GM19372 (cell line): Measurements from ENCODE around the gene ATP2A1.
"Not testable (repeated sequence)": the region's sequence is repeated elsewhere in the genome, so short reads cannot be mapped to it uniquely, and the experiment has no call there.

Experiments used
- ATAC-seq: cut with Tn5 transposase; IDR thresholded peaks from one replicate; pipeline ENCODE4 v1.9.1; 2021; ENCODE audit warnings: mild to moderate bottlenecking, low read depth, moderate library complexity; ENCODE audit not compliant: unreplicated experiment

ATP2A1 gene

DNA sequence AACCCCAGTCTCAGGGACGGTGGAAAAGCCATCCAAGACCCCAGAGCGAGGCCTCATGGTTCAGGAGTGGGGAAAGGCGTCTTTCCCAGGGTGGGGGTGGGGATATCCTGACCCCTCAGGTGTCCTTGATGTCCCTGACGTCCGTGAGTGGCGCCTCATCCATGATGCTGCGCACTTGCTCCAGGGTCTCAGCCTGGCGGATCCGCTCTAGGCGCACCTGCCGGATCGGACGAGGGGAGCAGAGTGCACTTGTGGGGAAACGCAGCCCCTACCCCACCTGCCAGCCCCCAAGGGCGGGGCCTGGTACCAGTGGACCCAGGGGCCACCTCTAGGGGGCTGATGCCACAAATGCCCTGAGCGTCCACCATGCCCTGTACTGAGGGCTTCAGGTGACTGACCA lies 26.5 kb downstream of the ATP2A1 start:
- ATAC-seq: no peak

DNA sequence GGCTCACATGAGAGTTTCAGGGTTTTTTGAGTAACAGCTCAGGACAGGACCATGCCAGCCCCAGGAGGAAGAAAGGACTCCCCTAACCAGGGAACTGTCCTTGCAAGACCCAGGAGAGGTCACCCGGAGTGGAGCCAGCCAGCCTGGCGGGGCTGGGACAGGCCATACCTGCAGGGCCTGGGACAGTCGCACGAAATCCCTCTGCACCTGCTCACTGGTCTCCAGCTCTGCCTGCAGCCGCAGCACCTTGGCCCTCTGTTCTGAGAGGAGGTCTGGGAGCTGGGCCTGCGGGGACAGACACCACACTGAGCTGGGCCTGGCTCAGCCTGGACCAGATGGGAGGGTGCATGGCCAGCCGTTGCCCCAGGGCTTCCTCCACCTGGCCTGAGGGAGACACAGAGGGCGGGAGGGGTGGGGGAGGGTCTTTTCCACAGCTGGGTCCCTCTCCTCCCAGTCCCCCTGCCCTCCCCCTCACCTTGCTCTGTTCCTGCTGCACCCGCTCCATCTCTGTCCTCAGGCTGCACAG lies 27.0 kb downstream of the ATP2A1 start:
- no peak for ATAC-seq

DNA sequence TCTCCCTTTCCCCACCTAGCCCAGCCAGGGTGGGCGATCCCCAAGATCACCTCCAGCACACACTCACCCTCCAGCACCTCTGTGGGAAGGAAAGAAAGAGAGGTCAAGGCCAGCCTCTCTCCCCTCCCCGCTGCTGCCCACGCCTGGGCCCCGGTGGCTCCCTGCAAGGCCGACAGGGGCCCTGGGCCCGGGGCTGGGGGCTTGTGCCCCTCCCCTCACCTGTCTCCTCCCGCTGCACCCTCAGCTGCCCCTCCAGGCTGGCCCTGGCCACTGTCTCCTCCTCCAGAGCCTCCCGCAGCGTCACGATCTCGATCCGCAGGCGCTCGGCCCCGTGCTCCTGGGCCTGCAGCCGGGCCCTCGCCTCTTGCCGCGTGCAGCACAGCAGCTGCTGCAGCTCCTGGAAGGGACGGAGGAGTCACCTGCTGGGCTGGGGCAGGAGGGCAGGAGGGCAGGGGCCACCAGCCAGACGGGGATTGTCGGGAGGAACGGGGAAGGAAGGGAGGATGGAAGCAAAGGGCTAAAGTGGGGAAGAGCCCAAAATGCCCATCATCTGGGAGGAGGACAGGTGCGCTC lies 27.6 kb downstream of the ATP2A1 start:
- no peak for ATAC-seq

DNA sequence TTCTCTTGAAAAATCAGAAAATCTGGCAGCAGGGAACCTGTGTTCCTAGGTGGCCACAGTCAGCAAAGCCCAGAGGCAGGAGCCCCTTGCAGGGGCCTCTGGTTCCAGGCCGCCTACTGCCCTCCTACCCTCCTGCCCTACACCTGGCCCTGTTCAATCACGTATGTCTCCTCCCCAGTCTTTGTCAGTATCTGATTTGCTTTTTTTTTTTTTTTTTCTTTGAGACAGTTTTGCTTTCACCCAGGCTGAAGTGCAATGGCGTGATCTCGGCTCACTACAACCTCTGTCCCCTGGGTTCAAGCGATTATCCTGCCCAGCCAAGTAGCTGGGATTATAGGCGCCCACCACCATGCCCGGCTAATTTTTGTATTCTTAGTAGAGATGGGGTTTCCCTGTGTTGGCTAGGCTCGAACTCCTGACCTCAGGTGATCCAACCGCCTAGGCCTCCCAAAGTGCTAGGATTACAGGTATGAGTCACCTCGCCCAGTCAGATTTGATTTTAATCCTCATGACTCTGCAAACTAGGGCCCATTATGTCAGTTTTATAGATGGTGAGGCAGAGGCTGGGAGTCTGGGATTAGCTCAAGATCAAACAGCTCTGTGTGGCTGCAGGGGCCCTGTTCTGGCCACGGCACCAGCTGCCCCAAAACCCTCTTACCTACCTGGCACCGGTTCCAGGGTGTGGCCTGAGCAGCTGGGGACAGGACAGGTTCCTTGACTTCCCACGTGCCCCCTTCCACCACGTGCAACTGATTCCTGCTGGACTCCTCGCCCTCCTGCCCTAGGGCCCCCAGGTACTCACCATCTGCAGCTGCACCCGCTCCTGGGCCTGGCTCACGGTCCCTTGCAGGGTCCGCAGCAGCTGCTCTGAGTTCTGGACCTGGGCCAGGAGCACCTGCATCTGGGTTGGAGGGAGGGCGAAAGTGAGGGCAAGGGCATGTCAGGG lies 32.1 kb downstream of the ATP2A1 start:
- ATAC-seq: no peak

DNA sequence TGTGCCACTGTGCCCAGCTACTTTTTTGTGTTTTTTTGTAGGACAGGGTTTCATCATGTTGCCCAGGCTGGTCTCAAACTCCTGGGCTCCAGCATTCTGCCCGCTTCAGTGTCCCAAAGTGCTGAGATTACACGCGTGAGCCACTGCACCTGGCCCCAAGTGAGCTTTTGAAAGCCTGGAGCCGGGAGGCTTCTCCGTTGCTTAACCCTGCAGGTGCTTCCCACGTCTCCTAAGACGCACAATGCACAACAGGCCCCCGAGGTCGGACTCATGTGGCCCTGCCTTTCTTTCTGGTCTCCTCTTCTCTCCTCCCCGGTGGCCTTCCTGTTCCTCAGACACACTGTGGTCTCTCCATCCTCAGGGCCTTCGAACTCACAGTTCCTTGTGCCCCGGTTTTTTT lies 34.3 kb downstream of the ATP2A1 start:
- ATAC-seq: no peak

DNA sequence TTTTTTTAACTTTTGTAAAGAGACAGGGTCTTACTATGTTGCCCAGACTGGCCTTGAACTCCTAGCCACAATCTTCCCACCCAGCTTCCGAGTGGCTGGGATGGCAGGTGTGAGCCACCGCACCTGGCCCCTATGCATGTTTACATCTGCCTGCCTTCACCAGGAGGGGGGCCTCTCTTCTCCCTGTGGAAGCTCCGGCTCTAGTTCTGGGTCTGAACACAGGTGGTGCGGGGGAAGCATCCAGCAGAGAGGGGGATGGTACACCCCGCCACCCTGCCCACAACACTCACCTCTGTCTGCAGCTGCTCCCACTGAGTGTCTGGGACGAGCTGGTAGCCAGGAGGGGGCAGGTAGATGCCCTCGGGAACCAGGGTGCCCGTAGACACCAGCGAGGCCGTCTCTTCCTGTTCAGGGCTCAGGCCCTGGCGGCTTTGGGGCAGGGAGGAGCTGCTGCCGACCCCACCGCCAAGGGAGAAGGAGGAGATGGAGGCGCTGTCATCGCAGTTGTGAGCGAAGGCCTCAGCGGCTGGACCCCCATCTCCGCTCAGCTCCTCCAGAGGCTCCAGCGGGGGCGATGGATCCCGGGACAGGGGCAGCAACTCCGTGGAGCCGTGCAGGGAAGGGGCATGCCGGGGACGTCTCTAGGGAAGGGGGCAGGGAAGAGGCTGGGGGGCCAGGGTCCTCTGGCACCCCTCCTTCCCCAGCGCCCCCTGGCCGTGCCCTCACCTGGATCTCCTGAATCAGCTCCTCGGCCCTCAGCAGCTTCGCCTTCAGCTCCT lies 35.8 kb downstream of the ATP2A1 start:
- ATAC-seq: no peak

DNA sequence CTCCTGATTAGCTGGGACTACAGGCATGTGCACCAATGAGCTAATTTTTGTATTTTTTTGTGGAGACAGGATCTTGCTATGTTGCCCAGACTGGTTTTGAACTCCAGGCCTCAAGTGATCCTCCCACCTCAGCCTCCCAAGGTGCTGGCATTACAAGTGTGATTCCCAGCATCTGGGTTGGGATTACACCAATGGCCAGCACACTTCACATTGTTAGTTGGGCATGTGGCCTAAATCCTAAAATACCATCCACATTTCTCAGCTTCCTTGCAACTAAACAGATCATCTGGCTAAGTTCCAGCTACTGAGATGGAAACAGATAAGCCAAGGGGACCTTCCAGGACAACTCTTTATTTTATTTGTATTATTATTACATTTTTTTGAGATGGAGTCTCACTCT lies 36.9 kb downstream of the ATP2A1 start:
- ATAC-seq: no peak

DNA sequence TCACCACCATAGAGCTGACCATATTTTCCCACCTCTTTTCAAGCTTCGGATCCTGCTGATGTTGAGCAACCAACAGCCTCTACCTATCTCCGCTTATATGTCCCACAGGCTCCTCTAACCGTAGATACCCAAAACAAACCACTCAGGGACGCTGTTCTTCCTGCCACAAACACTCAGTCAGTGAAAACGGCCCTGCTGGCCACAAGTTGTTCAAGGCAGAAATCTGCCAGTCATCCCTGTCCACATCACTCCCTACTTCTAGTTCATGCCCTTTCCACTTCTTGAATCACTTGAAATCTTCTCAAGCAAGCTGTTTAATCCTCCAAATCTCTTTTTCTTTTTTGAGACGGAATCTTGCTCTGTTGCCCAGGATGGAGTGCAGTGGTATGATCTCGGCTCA lies 38.8 kb downstream of the ATP2A1 start:
- no peak for ATAC-seq

DNA sequence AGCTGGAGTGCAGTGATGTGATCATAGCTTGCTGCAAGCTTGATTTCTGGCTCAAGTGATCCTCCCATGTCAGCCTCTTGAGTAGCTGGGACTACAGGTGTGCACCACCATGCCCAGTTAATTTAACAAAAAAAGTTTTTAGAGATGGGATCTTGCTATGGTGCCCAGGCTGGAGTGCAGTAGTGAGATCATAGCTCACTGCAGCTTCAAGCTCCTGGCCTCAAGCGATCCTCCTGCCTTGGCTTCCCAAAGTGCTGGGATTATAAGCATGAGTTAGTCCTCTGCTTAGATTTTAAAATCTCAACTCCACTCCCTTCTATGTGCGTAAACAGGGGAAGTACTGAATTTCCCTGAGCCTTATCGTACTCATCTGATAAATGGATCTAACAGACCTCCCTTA lies 40.4 kb downstream of the ATP2A1 start:
- ATAC-seq: no peak

DNA sequence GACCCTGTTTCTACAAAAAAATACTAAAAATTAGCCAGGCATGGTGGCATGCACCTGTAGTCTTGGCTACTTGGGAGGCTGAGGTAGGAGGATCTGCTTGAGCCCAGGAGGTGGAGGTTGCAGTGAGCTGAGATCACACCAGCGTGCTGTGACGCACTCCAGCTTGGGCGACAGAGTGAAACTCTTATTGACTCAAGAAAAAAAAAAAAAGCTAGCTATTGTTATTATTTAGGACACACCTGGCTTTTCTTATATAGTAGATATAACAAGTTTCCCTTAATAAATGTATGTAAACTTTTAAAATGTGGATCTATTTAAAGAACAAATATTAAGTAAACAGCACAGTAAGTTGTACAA lies 44.9 kb downstream of the ATP2A1 start:
- ATAC-seq: no peak

DNA sequence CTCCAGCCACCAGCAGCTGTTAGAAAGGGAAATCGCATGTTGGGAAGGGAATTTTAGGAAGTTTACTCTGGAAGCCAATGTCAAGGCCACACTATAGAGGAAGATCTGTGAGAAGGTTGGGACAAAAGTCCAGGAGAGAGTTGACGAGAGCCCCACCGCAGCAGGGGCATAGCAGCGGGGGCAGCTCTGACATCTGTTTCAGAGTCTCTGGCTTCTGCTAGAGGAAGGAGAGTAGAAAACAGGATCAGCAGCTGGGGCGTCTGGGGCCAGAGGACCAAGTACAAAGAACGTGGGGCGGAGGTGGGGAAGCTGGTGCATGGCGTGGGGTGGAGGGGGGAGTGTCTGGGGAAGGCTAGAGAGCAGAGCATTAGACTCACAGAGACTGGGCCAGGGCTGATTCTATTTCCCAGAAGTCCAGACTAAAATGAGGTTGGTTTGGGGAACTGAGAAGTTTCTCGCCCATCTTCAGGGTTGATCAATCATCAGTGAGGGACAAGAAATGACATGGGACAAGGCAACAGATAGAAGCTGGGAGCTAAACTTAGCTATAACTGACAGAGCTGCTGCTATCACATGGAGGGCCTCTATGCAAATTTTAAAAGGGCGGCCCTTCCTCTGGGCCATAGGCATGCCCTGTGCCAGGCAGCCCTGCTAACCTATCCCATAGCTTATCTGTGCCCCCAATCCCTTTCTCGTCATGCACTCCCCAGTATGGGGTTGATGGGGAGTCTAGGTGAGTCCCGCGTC lies 45.5 kb downstream of the ATP2A1 start:
- ATAC-seq: peak; percentile 33

DNA sequence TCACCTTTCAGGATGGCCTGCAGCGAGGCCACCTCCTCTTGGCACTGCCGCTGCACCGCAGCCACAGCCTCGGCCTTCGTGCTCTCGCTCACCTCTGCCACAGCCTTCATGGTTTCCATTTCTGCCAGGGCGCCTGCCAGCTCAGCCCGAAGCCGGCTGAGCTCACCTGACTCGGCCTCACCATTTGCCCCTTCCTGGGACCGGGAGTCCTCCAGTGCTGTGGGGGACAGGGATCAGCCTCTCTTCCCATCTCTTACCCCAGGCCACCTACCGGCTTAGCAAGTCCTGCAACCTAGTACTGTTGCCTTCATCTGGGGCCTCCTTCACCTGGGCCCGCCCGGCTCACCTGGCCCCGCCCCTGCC lies 46.1 kb downstream of the ATP2A1 start:
- peak; percentile 4 for ATAC-seq

DNA sequence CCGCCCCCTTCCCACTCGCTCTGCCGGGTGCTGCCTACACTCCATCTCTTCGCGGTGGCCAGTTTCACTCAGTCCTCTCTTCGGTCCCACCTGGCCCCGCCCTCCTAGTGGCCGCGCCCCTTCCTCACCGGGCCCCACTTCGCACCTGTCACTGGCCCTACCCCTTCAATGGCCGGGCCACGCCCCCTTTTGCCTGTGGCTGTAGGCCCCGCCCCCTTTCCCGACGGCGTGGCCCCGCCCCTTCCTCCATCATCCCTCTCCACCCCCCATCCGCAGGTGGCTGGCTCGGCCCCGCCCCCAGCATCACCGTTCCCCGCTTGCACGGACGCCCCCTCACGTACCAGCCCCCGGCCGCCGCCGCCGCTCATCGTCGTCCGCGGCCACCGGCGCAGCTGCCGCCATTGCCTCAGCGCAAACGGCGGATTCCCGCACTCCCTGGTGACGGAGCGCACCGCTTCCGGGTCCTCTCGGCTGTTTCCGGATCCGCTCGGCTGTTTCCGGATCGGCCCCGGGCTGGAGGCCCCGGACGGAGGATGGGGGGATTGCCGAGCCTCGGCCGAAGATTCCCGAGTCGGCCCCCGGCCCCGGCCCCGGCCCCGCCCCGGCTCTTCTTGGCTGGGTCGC lies 46.6 kb downstream of the ATP2A1 start, which contains the start of gene RABEP2:
TSS of gene RABEP2 (minus strand) at position 477 of the 624 bp plus-strand sequence. CDS start at position 402, 75 bp downstream.
- peak; percentile 63 for ATAC-seq

DNA sequence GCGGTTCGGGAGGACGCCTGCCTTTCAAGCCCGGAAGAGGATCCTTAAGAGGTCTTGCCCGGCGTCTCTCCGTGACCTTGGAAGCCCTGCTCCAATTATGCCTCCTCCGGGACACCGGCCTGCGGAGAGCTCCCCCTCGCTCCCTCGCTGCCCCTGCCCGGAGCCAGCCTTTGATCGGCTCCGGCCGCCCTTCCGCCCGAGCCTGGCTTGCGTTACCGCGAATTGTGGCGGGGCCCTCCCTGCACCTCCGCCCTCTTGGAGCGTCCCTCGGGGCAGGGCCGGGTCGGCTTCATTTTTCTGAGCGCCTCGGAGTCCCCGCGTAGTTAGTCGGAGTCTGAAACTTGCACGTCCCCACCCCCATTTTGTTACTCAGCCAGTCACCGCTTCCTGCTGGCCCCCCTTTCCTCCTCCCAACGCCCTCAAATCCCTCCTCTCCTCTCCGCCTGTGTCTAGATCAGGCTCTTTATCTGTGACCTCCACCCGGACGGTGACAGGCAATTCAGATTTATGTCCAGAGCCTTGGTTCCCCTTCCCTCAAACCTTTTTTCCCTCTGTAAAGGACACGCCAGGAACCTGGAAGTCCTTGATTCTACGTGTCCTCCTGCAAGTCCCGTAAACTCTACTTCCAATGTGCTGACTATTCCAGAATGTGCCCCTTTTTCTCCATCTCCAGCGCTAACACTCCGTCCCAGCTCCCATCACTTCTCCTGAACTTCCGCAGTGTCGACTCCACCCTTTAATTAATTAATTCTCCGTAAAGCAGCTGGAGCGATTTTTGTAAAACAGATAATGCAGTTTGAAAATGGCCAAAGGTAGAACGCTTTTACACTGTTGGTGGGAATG lies 47.3 kb downstream of the ATP2A1 start:
- peak; percentile 27 for ATAC-seq

DNA sequence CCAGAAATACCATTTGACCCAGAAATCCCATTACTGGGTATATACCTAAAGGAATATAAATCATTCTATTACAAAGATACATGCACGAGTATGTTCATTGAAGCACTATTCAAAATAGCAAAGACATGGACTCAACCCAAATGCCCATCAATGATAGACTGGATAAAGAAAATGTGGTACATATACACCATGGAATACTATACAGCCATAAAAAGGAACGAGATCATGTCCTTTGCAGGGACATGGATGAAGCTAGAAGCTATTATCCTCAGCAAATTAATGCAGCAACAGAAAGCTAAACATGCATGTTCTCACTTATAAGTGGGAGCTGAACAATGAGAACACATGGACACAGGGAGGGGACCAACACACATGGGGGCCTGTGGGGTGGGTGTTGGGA lies 48.0 kb downstream of the ATP2A1 start:
- ATAC-seq: not testable (repeated sequence)

DNA sequence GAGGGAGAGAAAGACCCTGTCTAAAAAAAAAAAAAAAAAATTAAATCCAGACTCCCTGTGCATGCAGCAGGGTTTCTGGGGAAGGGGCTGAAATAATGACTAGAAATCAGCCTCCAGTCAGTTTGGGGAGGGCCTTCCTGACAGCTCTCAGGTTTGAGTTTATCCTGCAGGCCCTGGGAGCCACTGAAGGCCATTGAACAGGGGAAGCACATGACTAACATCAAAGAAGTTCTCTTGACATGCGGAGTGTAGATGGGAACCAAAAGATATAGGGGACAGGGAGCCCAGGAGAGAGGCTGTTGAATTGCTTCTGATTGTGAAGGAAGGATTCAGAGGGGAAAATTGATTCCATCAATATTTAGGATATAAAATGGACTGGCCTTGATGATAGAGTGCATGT lies 49.5 kb downstream of the ATP2A1 start:
- no peak for ATAC-seq

DNA sequence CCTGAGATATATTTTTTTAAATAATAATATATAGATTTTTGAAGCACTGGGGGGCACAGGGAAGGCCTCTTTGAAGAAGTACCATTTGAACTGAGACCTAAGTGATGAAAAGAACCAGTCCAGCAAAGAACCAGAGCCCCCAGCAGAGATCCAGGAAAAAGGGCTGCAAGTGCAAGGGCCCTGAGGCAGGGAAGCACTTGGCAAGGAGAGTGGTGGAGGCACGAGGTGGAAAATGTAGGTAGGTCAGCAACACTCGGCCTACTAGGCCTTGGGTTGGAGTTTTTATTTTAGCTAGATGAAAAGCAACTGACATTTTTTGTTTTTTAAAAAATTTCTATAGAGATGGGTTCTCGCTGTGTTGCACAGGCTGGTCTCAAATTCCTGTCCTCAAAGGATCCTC lies 51.9 kb downstream of the ATP2A1 start:
- no peak for ATAC-seq

DNA sequence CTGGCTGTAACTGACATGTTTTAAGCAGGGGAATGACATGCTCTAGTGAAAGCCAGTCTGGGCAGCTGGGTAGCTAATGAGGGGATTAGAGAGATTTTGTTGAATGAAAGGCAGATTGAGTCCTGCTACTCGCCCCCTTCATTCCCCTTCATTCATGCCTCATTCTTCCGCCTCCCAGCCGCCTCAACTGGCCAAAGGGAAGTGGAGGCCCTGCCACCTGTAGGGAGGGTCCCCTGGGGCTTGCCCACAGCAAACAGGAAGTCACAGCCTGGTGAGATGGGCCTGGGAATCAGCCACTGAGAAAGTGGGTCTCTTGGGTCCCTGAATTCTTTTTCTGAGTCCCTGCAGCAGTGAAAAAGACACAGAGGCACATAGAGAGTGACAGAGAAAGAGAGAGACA lies 52.4 kb downstream of the ATP2A1 start:
- ATAC-seq: no peak

DNA sequence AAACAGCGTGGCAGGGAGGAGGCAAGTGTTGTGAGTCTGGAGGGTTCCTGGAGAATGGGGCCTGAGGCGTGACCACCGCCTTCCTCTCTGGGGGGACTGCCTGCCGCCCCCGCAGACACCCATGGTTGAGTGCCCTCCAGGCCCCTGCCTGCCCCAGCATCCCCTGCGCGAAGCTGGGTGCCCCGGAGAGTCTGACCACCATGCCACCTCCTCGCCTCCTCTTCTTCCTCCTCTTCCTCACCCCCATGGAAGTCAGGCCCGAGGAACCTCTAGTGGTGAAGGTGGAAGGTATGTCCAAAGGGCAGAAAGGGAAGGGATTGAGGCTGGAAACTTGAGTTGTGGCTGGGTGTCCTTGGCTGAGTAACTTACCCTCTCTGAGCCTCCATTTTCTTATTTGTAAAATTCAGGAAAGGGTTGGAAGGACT lies 53.5 kb downstream of the ATP2A1 start, which contains the start of gene CD19:
TSS of gene CD19 (plus strand) at position 171 of the 425 bp plus-strand sequence. CDS start at position 201, 30 bp downstream.
- no peak for ATAC-seq
